GM23338 (cell line): ENCODE results near the gene MAGI1. TPM values are rescaled to one million over a fixed set of nuclear protein-coding genes. Genes with fewer than 3 reads are reported as not detected.

Source experiments
- ATAC-seq: fragments of 200-7000 bp; cut with Tn5 transposase; 3 replicates; pipeline ENCODE4 v1.9.1; 2020
- DNase-seq: peaks from one replicate; pipeline ENCODE4 v3.0.0-alpha.2; 2015; ENCODE audit warnings: low spot score
- H2AFZ ChIP-seq: fragments of 200-600 bp; sonication (generic); 2 replicates; pipeline ENCODE4 v1.8.0; 2016; ENCODE audit warnings: antibody characterized with exemption, mild to moderate bottlenecking, moderate library complexity
- H3F3A ChIP-seq: fragments of 200-600 bp; sonication (generic); replicated peaks from 2 replicates; pipeline ENCODE4 v1.8.0; 2017; ENCODE audit warnings: antibody characterized with exemption, mixed run types, low read depth
- H3K27ac ChIP-seq: fragments of 200-600 bp; sonication (generic); 2 replicates; pipeline ENCODE4 v1.6.1; 2016; ENCODE audit warnings: low read depth
- H3K27me3 ChIP-seq: fragments of 200-600 bp; sonication (generic); 2 replicates; pipeline ENCODE4 v1.8.0; 2016; ENCODE audit warnings: mild to moderate bottlenecking, mixed run types, moderate library complexity; ENCODE audit not compliant: insufficient read depth
- H3K36me3 ChIP-seq: fragments of 200-600 bp; sonication (generic); 2 replicates; pipeline ENCODE4 v1.8.0; 2016; ENCODE audit warnings: mild to moderate bottlenecking; ENCODE audit not compliant: insufficient read depth
- H3K4me1 ChIP-seq: fragments of 200-600 bp; sonication (generic); 2 replicates; pipeline ENCODE4 v1.8.0; 2016; ENCODE audit warnings: mild to moderate bottlenecking, moderate library complexity; ENCODE audit not compliant: insufficient read depth
- H3K4me2 ChIP-seq: fragments of 200-600 bp; sonication (generic); 2 replicates; pipeline ENCODE4 v1.7.1; 2017; ENCODE audit warnings: mixed run types
- H3K4me3 ChIP-seq: fragments of 200-600 bp; sonication (generic); 2 replicates; pipeline ENCODE4 v1.6.1; 2016; ENCODE audit warnings: mixed run types
- H3K79me2 ChIP-seq: fragments of 200-600 bp; sonication (generic); replicated peaks from 2 replicates; pipeline ENCODE4 v1.8.0; 2017; ENCODE audit warnings: mild to moderate bottlenecking; ENCODE audit not compliant: insufficient read depth
- H3K9me2 ChIP-seq: fragments of 200-600 bp; sonication (generic); 2 replicates; pipeline ENCODE4 v1.8.0; 2017; ENCODE audit not compliant: insufficient read depth
- H4K20me1 ChIP-seq: fragments of 200-600 bp; sonication (generic); replicated peaks from 2 replicates; pipeline ENCODE4 v1.8.0; 2017; ENCODE audit warnings: mild to moderate bottlenecking; ENCODE audit not compliant: insufficient read depth
- H3K27ac Mint-ChIP-seq: 2 replicates; pipeline ENCODE4 v1.8.0; 2020; ENCODE audit warnings: inconsistent platforms, mild to moderate bottlenecking, moderate library complexity, mixed read lengths
- H3K27me3 Mint-ChIP-seq: 3 replicates; pipeline ENCODE4 v1.8.0; 2022; ENCODE audit warnings: low read depth, mild to moderate bottlenecking, moderate library complexity, mixed read lengths, inconsistent platforms; ENCODE audit not compliant: insufficient read depth, poor library complexity
- H3K36me3 Mint-ChIP-seq: 3 replicates; pipeline ENCODE4 v1.8.0; 2021; ENCODE audit warnings: low read depth, mild to moderate bottlenecking, inconsistent platforms, moderate library complexity, mixed read lengths
- H3K4me1 Mint-ChIP-seq: 3 replicates; pipeline ENCODE4 v1.8.0; 2020; ENCODE audit warnings: mild to moderate bottlenecking, inconsistent platforms, mixed read lengths
- H3K4me3 Mint-ChIP-seq: 3 replicates; pipeline ENCODE4 v1.8.0; 2021; ENCODE audit warnings: moderate library complexity, mild to moderate bottlenecking, inconsistent platforms, mixed read lengths
- H3K9me3 Mint-ChIP-seq: 3 replicates; pipeline ENCODE4 v1.8.0; 2020; ENCODE audit warnings: moderate library complexity, mild to moderate bottlenecking, inconsistent platforms, mixed read lengths
- CREB1 ChIP-seq: fragments of 250-450 bp; sonication (Bioruptor Pico); IDR thresholded peaks from 2 replicates; pipeline ENCODE4 v1.5.0; 2020; ENCODE audit warnings: low read depth, mild to moderate bottlenecking, moderate library complexity
- EZH2phosphoT487 ChIP-seq: fragments of 200-600 bp; sonication (generic); IDR thresholded peaks from one replicate; pipeline ENCODE4 v1.8.1; 2018; ENCODE audit warnings: antibody characterized with exemption; ENCODE audit not compliant: unreplicated experiment
- JUNB ChIP-seq: IDR thresholded peaks from one replicate; pipeline ENCODE4 v1.6.1; 2016; ENCODE audit warnings: antibody characterized with exemption; ENCODE audit not compliant: unreplicated experiment
- NANOG ChIP-seq: IDR thresholded peaks from 2 replicates; pipeline ENCODE4 v1.6.1; 2016; ENCODE audit warnings: antibody characterized with exemption, borderline replicate concordance
- POLR2AphosphoS5 ChIP-seq: IDR thresholded peaks from 2 replicates; pipeline ENCODE4 v1.6.1; 2016; ENCODE audit warnings: antibody characterized with exemption, low read depth
- STAT1 ChIP-seq: IDR thresholded peaks from one replicate; pipeline ENCODE4 v1.6.1; 2016; ENCODE audit warnings: antibody characterized with exemption; ENCODE audit not compliant: unreplicated experiment
- ZNF114 ChIP-seq: fragments of 250-450 bp; sonication (Bioruptor Pico); IDR thresholded peaks from 2 replicates; pipeline ENCODE4 v1.5.0; 2020; ENCODE audit warnings: mild to moderate bottlenecking, moderate library complexity
- ZNF331 ChIP-seq: fragments of 250-450 bp; sonication (Bioruptor Pico); IDR thresholded peaks from 2 replicates; pipeline ENCODE4 v1.5.0; 2020; ENCODE audit warnings: low read depth, mild to moderate bottlenecking, moderate library complexity
- polyA plus RNA-seq: library from polyadenylated mRNA; unstranded; fragments of >200 nt; fragmentation: Nextera tagmentation; extraction: Ambion mirVana; gene quantifications from 2 replicates; pipeline ENCODE4 v1.2.1, GENCODE V29; 2016
- total RNA-seq: library from RNA; depleted of rRNA; stranded (reverse); fragments of >200 nt; shearing (Covaris generic); gene quantifications from 2 replicates; pipeline ENCODE4 v1.2.3, GENCODE V29; 2014
- TF ChIP-seq, protein P1 (sequence below): IDR thresholded peaks from 2 replicates; pipeline ENCODE4 v1.6.1; 2016; ENCODE audit warnings: antibody characterized with exemption
- TF ChIP-seq, protein P2 (sequence below): IDR thresholded peaks from one replicate; pipeline ENCODE4 v1.6.1; 2018; ENCODE audit warnings: antibody characterized with exemption; ENCODE audit not compliant: unreplicated experiment
- TF ChIP-seq, protein P3 (sequence below), 2 experiments: fragments of 200-600 bp in 1 of 2; sonication (generic) in 1 of 2; conservative IDR thresholded peaks; 2 replicates each; pipeline versions ENCODE4 v1.5.1 to v1.6.1; 2016 to 2017; ENCODE audit warnings: antibody characterized with exemption in 2 of 2, low read depth in 2 of 2, mild to moderate bottlenecking in 2 of 2, moderate library complexity in 1 of 2

Gene MAGI1
- total and polyA plus RNA-seq, 2 experiments from 2014 or later: 27.4 to 71.2 TPM

DNA sequence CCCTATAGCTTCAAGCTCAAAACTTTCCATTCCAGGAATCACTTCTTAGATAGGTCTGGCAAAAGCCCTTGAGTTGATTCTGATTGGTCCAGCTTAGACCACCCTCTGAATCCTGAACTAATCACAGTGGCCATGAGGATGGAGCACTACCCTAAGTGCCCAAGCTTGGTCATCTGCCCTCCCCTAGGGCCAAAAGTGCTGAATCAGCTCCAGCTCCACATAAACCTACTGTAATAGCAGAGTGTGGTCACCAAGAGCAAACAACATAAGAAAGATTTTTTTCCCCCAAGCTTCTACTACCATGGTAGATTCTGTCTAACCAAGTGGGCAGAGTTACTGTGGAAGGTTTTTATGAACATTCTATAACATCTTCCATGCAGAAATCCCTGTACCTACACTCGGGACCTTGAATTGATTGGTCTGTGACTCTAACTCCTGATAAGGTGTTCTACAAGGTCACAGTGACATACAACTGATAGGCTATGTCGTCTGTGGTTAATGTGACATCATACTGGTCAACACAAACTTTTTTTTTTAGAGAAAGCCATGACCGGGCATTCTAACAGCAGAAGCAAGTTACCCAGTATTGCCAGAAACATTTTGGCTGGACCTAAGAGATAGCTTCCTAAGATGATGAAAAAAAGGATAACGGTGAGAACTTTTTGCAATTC, 320.9 kb downstream of the MAGI1 start:
- Histone ChIP-seq H3K27ac (no peak overlapping the region), H4K20me1 (no peaks in the 10 kb centered on the region), H3K9me2 (peaks cover 8% of the 10 kb centered on the region; the same call in 1 of the 2 replicates), H3K36me3 (no peaks in the 10 kb centered on the region), H3K79me2 (peaks cover 4% of the 10 kb centered on the region; the same call in 1 of the 2 replicates), H3K4me2 (no peak overlapping the region), H2AFZ (no peak overlapping the region), H3K4me3 (no peak overlapping the region), H3K27me3 (no peaks in the 10 kb centered on the region), H3F3A (no peaks in the 10 kb centered on the region), H3K4me1 (peaks cover 46% of the 10 kb centered on the region)
- Mint-ChIP-seq H3K27ac (0 out of 2 replicates have a peak overlapping the region, but pooled peaks have one; percentile 19), H3K4me3 (no peak overlapping the region), H3K36me3 (no peaks in the 10 kb centered on the region; the same call in 2 of the 3 replicates), H3K9me3 (no peaks in the 10 kb centered on the region), H3K4me1 (peaks cover 66% of the 10 kb centered on the region), H3K27me3 (peaks cover 2% of the 10 kb centered on the region)
- TF ChIP-seq EZH2phosphoT487: no peak
- TF ChIP-seq, protein P1, sequence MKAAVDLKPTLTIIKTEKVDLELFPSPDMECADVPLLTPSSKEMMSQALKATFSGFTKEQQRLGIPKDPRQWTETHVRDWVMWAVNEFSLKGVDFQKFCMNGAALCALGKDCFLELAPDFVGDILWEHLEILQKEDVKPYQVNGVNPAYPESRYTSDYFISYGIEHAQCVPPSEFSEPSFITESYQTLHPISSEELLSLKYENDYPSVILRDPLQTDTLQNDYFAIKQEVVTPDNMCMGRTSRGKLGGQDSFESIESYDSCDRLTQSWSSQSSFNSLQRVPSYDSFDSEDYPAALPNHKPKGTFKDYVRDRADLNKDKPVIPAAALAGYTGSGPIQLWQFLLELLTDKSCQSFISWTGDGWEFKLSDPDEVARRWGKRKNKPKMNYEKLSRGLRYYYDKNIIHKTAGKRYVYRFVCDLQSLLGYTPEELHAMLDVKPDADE: no peak
- DNase-seq: no peak
- ATAC-seq: no peak

DNA sequence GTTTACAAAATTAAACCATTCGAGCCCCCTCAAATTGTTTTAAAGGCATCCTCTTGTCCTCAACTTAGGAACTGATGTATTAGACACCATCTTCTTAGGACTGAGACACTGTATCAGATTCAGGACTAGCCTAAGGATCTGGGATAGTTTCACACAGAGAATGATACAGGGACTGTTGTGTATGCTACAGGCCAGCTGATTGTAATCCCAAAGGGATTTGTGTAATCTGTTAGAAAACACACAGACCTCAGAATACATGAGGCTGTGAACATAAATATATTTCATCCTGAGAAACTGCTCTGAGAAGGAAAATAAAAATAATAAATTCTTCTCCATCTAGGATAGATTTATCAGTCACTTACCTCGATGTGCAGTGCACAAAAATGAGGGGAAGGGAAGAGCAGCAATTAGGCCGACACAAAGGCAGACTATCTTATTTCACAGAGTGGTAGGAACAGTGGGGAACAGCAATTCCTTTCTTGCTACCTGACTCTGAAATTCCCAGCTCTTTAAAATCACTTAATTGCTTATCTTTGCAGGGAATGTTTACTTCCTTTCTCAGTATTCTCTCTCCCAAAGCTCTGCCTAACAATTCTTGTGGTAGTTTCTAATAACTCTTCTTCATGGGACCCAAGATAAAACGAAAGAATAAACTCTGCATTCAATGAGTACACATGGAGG, 322.5 kb downstream of the MAGI1 start:
- peak overlapping the region; percentile 76 for H3K27ac ChIP-seq
- no peaks in the 10 kb centered on the region for H3K36me3 ChIP-seq
- peaks cover 8% of the 10 kb centered on the region; the same call in 1 of the 2 replicates for H3K9me2 ChIP-seq
- Mint-ChIP-seq H3K4me3 (no peak overlapping the region), H3K27me3 (no peaks in the 10 kb centered on the region), H3K36me3 (no peaks in the 10 kb centered on the region), H3K4me1 (peaks cover 65% of the 10 kb centered on the region), H3K27ac (peak overlapping the region; percentile 18; the same call in 1 of the 2 replicates), H3K9me3 (no peaks in the 10 kb centered on the region)
- ATAC-seq (no peak), DNase-seq (peak; percentile 27)
- no peaks in the 10 kb centered on the region for H3F3A ChIP-seq
- H3K4me1 ChIP-seq: peaks cover 43% of the 10 kb centered on the region
- no peaks in the 10 kb centered on the region for H4K20me1 ChIP-seq
- H3K4me3 ChIP-seq: no peak overlapping the region
- H3K4me2 ChIP-seq: peak overlapping the region; percentile 2; the same call in 1 of the 2 replicates
- H3K79me2 ChIP-seq: peaks cover 4% of the 10 kb centered on the region; the same call in 1 of the 2 replicates
- no peak overlapping the region for H2AFZ ChIP-seq
- H3K27me3 ChIP-seq: no peaks in the 10 kb centered on the region
- TF ChIP-seq NANOG: no peak
- TF ChIP-seq, protein P2, sequence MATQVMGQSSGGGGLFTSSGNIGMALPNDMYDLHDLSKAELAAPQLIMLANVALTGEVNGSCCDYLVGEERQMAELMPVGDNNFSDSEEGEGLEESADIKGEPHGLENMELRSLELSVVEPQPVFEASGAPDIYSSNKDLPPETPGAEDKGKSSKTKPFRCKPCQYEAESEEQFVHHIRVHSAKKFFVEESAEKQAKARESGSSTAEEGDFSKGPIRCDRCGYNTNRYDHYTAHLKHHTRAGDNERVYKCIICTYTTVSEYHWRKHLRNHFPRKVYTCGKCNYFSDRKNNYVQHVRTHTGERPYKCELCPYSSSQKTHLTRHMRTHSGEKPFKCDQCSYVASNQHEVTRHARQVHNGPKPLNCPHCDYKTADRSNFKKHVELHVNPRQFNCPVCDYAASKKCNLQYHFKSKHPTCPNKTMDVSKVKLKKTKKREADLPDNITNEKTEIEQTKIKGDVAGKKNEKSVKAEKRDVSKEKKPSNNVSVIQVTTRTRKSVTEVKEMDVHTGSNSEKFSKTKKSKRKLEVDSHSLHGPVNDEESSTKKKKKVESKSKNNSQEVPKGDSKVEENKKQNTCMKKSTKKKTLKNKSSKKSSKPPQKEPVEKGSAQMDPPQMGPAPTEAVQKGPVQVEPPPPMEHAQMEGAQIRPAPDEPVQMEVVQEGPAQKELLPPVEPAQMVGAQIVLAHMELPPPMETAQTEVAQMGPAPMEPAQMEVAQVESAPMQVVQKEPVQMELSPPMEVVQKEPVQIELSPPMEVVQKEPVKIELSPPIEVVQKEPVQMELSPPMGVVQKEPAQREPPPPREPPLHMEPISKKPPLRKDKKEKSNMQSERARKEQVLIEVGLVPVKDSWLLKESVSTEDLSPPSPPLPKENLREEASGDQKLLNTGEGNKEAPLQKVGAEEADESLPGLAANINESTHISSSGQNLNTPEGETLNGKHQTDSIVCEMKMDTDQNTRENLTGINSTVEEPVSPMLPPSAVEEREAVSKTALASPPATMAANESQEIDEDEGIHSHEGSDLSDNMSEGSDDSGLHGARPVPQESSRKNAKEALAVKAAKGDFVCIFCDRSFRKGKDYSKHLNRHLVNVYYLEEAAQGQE: no peak
- TF ChIP-seq JUNB: no peak
- no peak for TF ChIP-seq ZNF331 (CRISPR knock-in tag)
- no peak for TF ChIP-seq POLR2AphosphoS5
- TF ChIP-seq STAT1: no peak
- no peak for TF ChIP-seq ZNF114 (CRISPR knock-in tag)
- no peak for TF ChIP-seq CREB1
- TF ChIP-seq, protein P3, sequence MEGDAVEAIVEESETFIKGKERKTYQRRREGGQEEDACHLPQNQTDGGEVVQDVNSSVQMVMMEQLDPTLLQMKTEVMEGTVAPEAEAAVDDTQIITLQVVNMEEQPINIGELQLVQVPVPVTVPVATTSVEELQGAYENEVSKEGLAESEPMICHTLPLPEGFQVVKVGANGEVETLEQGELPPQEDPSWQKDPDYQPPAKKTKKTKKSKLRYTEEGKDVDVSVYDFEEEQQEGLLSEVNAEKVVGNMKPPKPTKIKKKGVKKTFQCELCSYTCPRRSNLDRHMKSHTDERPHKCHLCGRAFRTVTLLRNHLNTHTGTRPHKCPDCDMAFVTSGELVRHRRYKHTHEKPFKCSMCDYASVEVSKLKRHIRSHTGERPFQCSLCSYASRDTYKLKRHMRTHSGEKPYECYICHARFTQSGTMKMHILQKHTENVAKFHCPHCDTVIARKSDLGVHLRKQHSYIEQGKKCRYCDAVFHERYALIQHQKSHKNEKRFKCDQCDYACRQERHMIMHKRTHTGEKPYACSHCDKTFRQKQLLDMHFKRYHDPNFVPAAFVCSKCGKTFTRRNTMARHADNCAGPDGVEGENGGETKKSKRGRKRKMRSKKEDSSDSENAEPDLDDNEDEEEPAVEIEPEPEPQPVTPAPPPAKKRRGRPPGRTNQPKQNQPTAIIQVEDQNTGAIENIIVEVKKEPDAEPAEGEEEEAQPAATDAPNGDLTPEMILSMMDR (conservative IDR thresholded peaks at IDR 0.05; ENCODE audit: low read depth in 2 of 2): no peak
